ENCODE measurements around the gene ADAM23. TPM values are rescaled to one million over a fixed set of nuclear protein-coding genes. Genes with fewer than 3 reads are reported as not detected.

The ADAM23 gene
- total RNA-seq, 6 experiments from 2014 or later: 0.47 to 2.6 (median 1.2) TPM

- Mint-ChIP-seq H3K4me1 (ENCODE audit: low read depth) (no peaks in the 10 kb centered on the region), H3K27ac (no peak overlapping the region), H3K36me3 (ENCODE audit: low read depth) (no peaks in the 10 kb centered on the region), H3K9me3 (peaks cover 18% of the 10 kb centered on the region), H3K4me3 (no peak overlapping the region), H3K27me3 (ENCODE audit: insufficient read depth) (peaks cover 2% of the 10 kb centered on the region)
- DNase-seq: no peak
- no peak for TF ChIP-seq CTCF (IDR thresholded peaks at IDR 0.05)
These were observed 184.3 kb downstream of the ADAM23 start for GRCh38 chr2:206627632-206628031.

- Mint-ChIP-seq H3K27me3 (ENCODE audit: insufficient read depth) (no peaks in the 10 kb centered on the region; the same call in 1 of the 2 replicates), H3K9me3 (peaks cover 24% of the 10 kb centered on the region), H3K27ac (no peak overlapping the region), H3K36me3 (ENCODE audit: low read depth) (no peaks in the 10 kb centered on the region), H3K4me1 (ENCODE audit: low read depth) (no peaks in the 10 kb centered on the region), H3K4me3 (no peak overlapping the region)
- DNase-seq: no peak
- no peak for TF ChIP-seq CTCF (IDR thresholded peaks at IDR 0.05)
These were observed 188.0 kb downstream of the ADAM23 start for GRCh38 chr2:206631340-206631739.

- Mint-ChIP-seq H3K36me3 (ENCODE audit: low read depth) (no peaks in the 10 kb centered on the region), H3K4me1 (ENCODE audit: low read depth) (no peaks in the 10 kb centered on the region), H3K9me3 (peaks cover 8% of the 10 kb centered on the region), H3K27ac (no peak overlapping the region), H3K4me3 (no peak overlapping the region), H3K27me3 (ENCODE audit: insufficient read depth) (no peaks in the 10 kb centered on the region)
- DNase-seq: no peak
- TF ChIP-seq CTCF (IDR thresholded peaks at IDR 0.05): no peak
These were observed 191.7 kb downstream of the ADAM23 start for GRCh38 chr2:206635015-206635414.

- H3K27me3 Mint-ChIP-seq (ENCODE audit: insufficient read depth): no peaks in the 10 kb centered on the region; the same call in 1 of the 2 replicates
- no peaks in the 10 kb centered on the region for H3K4me1 Mint-ChIP-seq (ENCODE audit: low read depth)
- no peak overlapping the region for H3K27ac Mint-ChIP-seq
- H3K9me3 Mint-ChIP-seq: peaks cover 7% of the 10 kb centered on the region
- H3K4me3 Mint-ChIP-seq: no peak overlapping the region
- no peak for TF ChIP-seq CTCF (IDR thresholded peaks at IDR 0.05)
- no peaks in the 10 kb centered on the region for H3K36me3 Mint-ChIP-seq (ENCODE audit: low read depth)
- DNase-seq: no peak
These were observed 196.3 kb downstream of the ADAM23 start for GRCh38 chr2:206639636-206640035.

GRCh38 chr2:206641226-206641625, 197.9 kb downstream of the ADAM23 start:
- Mint-ChIP-seq H3K27me3 (ENCODE audit: insufficient read depth) (no peaks in the 10 kb centered on the region; the same call in 1 of the 2 replicates), H3K4me3 (no peak overlapping the region), H3K27ac (no peak overlapping the region), H3K4me1 (ENCODE audit: low read depth) (no peaks in the 10 kb centered on the region), H3K36me3 (ENCODE audit: low read depth) (no peaks in the 10 kb centered on the region), H3K9me3 (peaks cover 2% of the 10 kb centered on the region)
- DNase-seq: no peak
- TF ChIP-seq CTCF (IDR thresholded peaks at IDR 0.05): no peak

Measured in HFFc6 (cell line).